Measurements from ENCODE around the gene CFAP45.

CFAP45 gene

DNA sequence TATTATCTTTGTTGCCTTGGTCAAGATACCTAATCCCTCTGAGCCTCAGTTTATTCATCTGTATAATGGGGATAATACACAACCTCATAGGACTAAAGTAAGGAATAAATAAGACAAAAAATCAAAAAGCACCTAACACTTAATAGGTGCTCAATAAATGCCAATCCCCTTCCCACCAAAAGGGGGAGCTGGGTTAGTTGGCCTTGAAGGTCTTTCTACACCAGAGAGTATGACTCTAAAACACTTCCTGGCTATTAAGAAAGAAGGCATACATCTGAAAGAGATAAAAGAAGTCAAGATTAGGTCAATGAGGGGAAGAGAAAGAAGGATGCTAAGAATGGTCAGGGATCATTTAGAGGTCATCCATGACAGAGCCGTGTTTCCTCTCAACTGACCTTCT lies 48.6 kb downstream of the CFAP45 start:
- no peak overlapping the region for H2BK15ac ChIP-seq (ENCODE audit: low read length)
- H2AK5ac ChIP-seq (ENCODE audit: low read depth, low read length), result no peak overlapping the region
- H3K9ac ChIP-seq (ENCODE audit: low read depth, low read length, poor library complexity), result no peak overlapping the region
- H3K36me3 ChIP-seq (replicated peaks in 1 of 2; ENCODE audit: control insufficient read depth in 2 of 2, insufficient read depth in 2 of 2, low read length in 2 of 2), result no peaks in the 10 kb centered on the region
- no peak overlapping the region for H3K14ac ChIP-seq (ENCODE audit: low read length)
- H3K4me2 ChIP-seq (ENCODE audit: insufficient read depth, low read length, poor library complexity, severe bottlenecking), result no peak overlapping the region
- H2BK120ac ChIP-seq (ENCODE audit: low read depth, low read length), result no peak overlapping the region
- H3K18ac ChIP-seq (ENCODE audit: low read length), result no peak overlapping the region
- no peak for DNase-seq (ENCODE audit: low spot score)
- H3K4me3 ChIP-seq (ENCODE audit: low read length in 2 of 2), result no peak overlapping the region
- H3K4ac ChIP-seq (ENCODE audit: low read length), result no peak overlapping the region
- H3K79me1 ChIP-seq (ENCODE audit: low read depth, low read length), result no peaks in the 10 kb centered on the region
- H3K23ac ChIP-seq (ENCODE audit: low read depth, low read length, poor library complexity), result no peak overlapping the region
- H3K27ac ChIP-seq (replicated peaks; ENCODE audit: low read length), result no peak overlapping the region
- peaks cover 0 to 4% of the 10 kb centered on the region in 2 donors for H3K4me1 ChIP-seq (ENCODE audit: control insufficient read depth in 2 of 2, insufficient read depth in 1 of 2, low read depth in 1 of 2, low read length in 2 of 2)
- WGBS, 2 donors (ENCODE audit: extremely low coverage in 2 of 2, insufficient read length in 2 of 2, insufficient replicate concordance in 1 of 2), result no CpG with 5 or more reads among the region's 1 CpG
- H2BK12ac ChIP-seq (ENCODE audit: low read length), result no peak overlapping the region
- H3K27me3 ChIP-seq (ENCODE audit: control insufficient read depth in 3 of 3, insufficient read depth in 3 of 3, low read depth in 1 of 3, low read length in 3 of 3), result peaks cover 7 to 49% (median 32%) of the 10 kb centered on the region in 3 experiments
- H3K9me3 ChIP-seq (replicated peaks in 1 of 2; ENCODE audit: control insufficient read depth in 2 of 2, insufficient read depth in 1 of 2, low read depth in 1 of 2, low read length in 2 of 2), result peaks cover 5% of the 10 kb centered on the region in 2 donors
- H4K91ac ChIP-seq (ENCODE audit: low read depth, low read length, poor library complexity), result no peak overlapping the region
- no peak overlapping the region for H2BK5ac ChIP-seq (ENCODE audit: low read length)
- no peak overlapping the region for H4K8ac ChIP-seq (ENCODE audit: low read depth, low read length)
- no peak overlapping the region for H2AFZ ChIP-seq (ENCODE audit: low read length)

DNA sequence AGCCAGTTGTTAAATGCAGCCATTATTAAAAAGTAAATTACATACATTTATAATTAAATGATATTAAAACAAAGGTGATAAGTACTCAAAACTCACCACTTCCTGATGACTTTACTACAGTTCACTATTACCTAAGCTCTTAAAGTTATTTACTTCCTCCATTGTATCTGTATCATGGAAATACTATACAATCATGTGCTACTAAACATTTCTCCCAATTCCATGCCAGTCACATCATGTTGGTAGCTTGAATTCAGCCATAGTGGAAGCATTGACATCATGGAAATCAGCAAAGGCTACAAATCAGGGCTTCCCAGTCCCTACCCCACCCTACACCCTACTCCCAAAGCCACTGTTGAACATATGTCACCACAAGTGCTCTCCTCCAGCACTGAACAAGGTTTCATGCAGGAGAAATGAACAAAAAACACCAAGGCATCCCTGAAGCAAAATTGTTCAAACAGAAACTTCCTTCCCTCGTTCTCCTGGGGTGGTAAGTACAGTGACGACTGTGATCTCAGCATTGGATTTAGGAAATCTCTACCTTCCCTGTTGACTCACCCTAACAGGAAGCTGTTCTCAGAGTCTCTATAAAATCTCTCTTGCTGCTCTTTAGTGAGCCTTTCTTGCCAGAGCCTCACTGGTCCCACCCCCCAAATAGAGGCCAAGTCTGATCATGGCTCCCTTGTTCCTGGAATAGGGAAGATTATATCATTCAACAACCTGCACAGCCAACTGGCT lies 50.2 kb downstream of the CFAP45 start:
- no peak overlapping the region for H3K14ac ChIP-seq (ENCODE audit: low read length)
- H3K27ac ChIP-seq (replicated peaks; ENCODE audit: low read length), result no peak overlapping the region
- no peak overlapping the region for H3K4ac ChIP-seq (ENCODE audit: low read length)
- no peak overlapping the region for H3K9ac ChIP-seq (ENCODE audit: low read depth, low read length, poor library complexity)
- no peak overlapping the region for H2AFZ ChIP-seq (ENCODE audit: low read length)
- no peak overlapping the region for H2BK15ac ChIP-seq (ENCODE audit: low read length)
- peaks cover 0 to 4% of the 10 kb centered on the region in 2 donors for H3K4me1 ChIP-seq (ENCODE audit: control insufficient read depth in 2 of 2, insufficient read depth in 1 of 2, low read depth in 1 of 2, low read length in 2 of 2)
- no peak overlapping the region for H3K4me3 ChIP-seq (ENCODE audit: low read length in 2 of 2)
- H4K8ac ChIP-seq (ENCODE audit: low read depth, low read length), result no peak overlapping the region
- no peaks in the 10 kb centered on the region for H3K36me3 ChIP-seq (replicated peaks in 1 of 2; ENCODE audit: control insufficient read depth in 2 of 2, insufficient read depth in 2 of 2, low read length in 2 of 2)
- H2BK12ac ChIP-seq (ENCODE audit: low read length), result no peak overlapping the region
- H3K79me1 ChIP-seq (ENCODE audit: low read depth, low read length), result no peaks in the 10 kb centered on the region
- WGBS, 2 donors (ENCODE audit: extremely low coverage in 2 of 2, insufficient read length in 2 of 2, insufficient replicate concordance in 1 of 2), result no CpG with 5 or more reads among the region's 2 CpGs
- H3K4me2 ChIP-seq (ENCODE audit: insufficient read depth, low read length, poor library complexity, severe bottlenecking), result no peak overlapping the region
- H3K23ac ChIP-seq (ENCODE audit: low read depth, low read length, poor library complexity), result no peak overlapping the region
- peaks cover 3 to 36% (median 16%) of the 10 kb centered on the region in 3 experiments for H3K27me3 ChIP-seq (ENCODE audit: control insufficient read depth in 3 of 3, insufficient read depth in 3 of 3, low read depth in 1 of 3, low read length in 3 of 3)
- no peak overlapping the region for H4K91ac ChIP-seq (ENCODE audit: low read depth, low read length, poor library complexity)
- H2BK120ac ChIP-seq (ENCODE audit: low read depth, low read length), result no peak overlapping the region
- no peak for DNase-seq (ENCODE audit: low spot score)
- no peak overlapping the region for H3K18ac ChIP-seq (ENCODE audit: low read length)
- no peak overlapping the region for H2AK5ac ChIP-seq (ENCODE audit: low read depth, low read length)
- no peaks in the 10 kb centered on the region for H3K9me3 ChIP-seq (replicated peaks in 1 of 2; ENCODE audit: control insufficient read depth in 2 of 2, insufficient read depth in 1 of 2, low read depth in 1 of 2, low read length in 2 of 2)
- H2BK5ac ChIP-seq (ENCODE audit: low read length), result no peak overlapping the region

DNA sequence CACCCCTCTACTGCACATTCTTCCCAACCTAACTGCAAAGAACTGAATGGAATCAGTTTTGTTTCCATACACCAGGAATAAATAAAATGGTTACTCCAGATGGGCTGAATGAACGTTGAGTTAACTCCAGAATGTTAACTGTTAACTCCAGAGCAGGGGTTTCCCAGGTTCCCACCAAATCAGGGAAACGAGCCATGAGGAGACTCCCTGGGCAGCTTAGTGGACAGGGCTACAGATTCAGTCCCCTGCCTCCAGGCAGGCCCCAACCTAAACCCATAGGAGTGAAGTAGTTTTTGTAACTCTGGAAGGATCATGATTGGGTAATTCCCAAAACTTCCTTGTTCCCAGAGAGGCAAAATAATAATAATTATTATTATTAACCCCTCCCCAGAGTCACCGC lies 51.6 kb downstream of the CFAP45 start:
- Histone ChIP-seq H3K4ac (ENCODE audit: low read length) (no peak overlapping the region), H3K27ac (replicated peaks; ENCODE audit: low read length) (no peak overlapping the region)

DNA sequence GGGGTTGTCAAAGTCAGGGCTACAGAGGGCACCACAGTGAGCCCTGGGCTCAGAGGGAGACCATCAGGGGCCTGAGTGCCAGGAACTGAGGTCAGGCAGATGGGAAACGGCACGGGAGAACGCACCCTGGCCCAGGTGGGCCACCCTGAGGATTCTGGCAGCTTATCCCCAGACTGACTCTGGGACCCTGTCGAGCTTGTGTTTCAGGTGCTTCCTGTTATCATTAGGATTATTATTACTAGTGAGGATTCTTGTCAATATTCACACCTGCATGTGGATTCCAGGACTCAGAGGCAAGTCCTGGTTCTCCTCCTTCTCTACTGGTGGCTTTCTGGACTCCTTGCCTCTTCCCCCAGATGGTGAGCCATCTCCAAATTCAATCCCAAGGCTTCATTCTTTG lies 52.7 kb downstream of the CFAP45 start:
- no peak overlapping the region for H2AFZ ChIP-seq (ENCODE audit: low read length)
- no peak overlapping the region for H2BK15ac ChIP-seq (ENCODE audit: low read length)
- no peaks in the 10 kb centered on the region for H3K4me1 ChIP-seq (ENCODE audit: control insufficient read depth in 2 of 2, insufficient read depth in 1 of 2, low read depth in 1 of 2, low read length in 2 of 2)
- H4K91ac ChIP-seq (ENCODE audit: low read depth, low read length, poor library complexity), result no peak overlapping the region
- peak overlapping the region; percentile 17 for H3K23ac ChIP-seq (ENCODE audit: low read depth, low read length, poor library complexity)
- no peak for DNase-seq (ENCODE audit: low spot score)
- H3K18ac ChIP-seq (ENCODE audit: low read length), result no peak overlapping the region
- H2BK5ac ChIP-seq (ENCODE audit: low read length), result no peak overlapping the region
- WGBS, 2 donors (ENCODE audit: extremely low coverage in 2 of 2, insufficient read length in 2 of 2, insufficient replicate concordance in 1 of 2), result no CpG with 5 or more reads among the region's 4 CpGs
- no peak overlapping the region for H3K14ac ChIP-seq (ENCODE audit: low read length)
- no peak overlapping the region for H3K4ac ChIP-seq (ENCODE audit: low read length)
- no peaks in the 10 kb centered on the region for H3K79me1 ChIP-seq (ENCODE audit: low read depth, low read length)
- no peak overlapping the region for H2AK5ac ChIP-seq (ENCODE audit: low read depth, low read length)
- H3K36me3 ChIP-seq (replicated peaks in 1 of 2; ENCODE audit: control insufficient read depth in 2 of 2, insufficient read depth in 2 of 2, low read length in 2 of 2), result no peaks in the 10 kb centered on the region
- no peak overlapping the region for H3K9ac ChIP-seq (ENCODE audit: low read depth, low read length, poor library complexity)
- H3K4me2 ChIP-seq (ENCODE audit: insufficient read depth, low read length, poor library complexity, severe bottlenecking), result no peak overlapping the region
- H3K9me3 ChIP-seq (replicated peaks in 1 of 2; ENCODE audit: control insufficient read depth in 2 of 2, insufficient read depth in 1 of 2, low read depth in 1 of 2, low read length in 2 of 2), result no peaks in the 10 kb centered on the region
- H2BK120ac ChIP-seq (ENCODE audit: low read depth, low read length), result no peak overlapping the region
- H3K27ac ChIP-seq (replicated peaks; ENCODE audit: low read length), result no peak overlapping the region
- H4K8ac ChIP-seq (ENCODE audit: low read depth, low read length), result no peak overlapping the region
- H3K4me3 ChIP-seq (ENCODE audit: low read length in 2 of 2), result no peak overlapping the region
- no peak overlapping the region for H2BK12ac ChIP-seq (ENCODE audit: low read length)
- H3K27me3 ChIP-seq (ENCODE audit: control insufficient read depth in 3 of 3, insufficient read depth in 3 of 3, low read depth in 1 of 3, low read length in 3 of 3), result peaks cover 0 to 10% (median 2%) of the 10 kb centered on the region in 3 experiments

More for the DNA sequence above, 51.6 kb downstream of the CFAP45 start:
- no CpG with 5 or more reads among the region's 3 CpGs for whole genome bisulfite sequencing, 2 donors (ENCODE audit: extremely low coverage in 2 of 2, insufficient read length in 2 of 2, insufficient replicate concordance in 1 of 2)
- Histone ChIP-seq H2AK5ac (ENCODE audit: low read depth, low read length) (no peak overlapping the region), H3K4me1 (ENCODE audit: control insufficient read depth in 2 of 2, insufficient read depth in 1 of 2, low read depth in 1 of 2, low read length in 2 of 2) (no peaks in the 10 kb centered on the region), H3K23ac (ENCODE audit: low read depth, low read length, poor library complexity) (no peak overlapping the region), H3K27me3 (ENCODE audit: control insufficient read depth in 3 of 3, insufficient read depth in 3 of 3, low read depth in 1 of 3, low read length in 3 of 3) (peaks cover 0 to 21% (median 3%) of the 10 kb centered on the region in 3 experiments), H2BK5ac (ENCODE audit: low read length) (no peak overlapping the region), H4K91ac (ENCODE audit: low read depth, low read length, poor library complexity) (no peak overlapping the region), H3K36me3 (replicated peaks in 1 of 2; ENCODE audit: control insufficient read depth in 2 of 2, insufficient read depth in 2 of 2, low read length in 2 of 2) (no peaks in the 10 kb centered on the region), H3K9me3 (replicated peaks in 1 of 2; ENCODE audit: control insufficient read depth in 2 of 2, insufficient read depth in 1 of 2, low read depth in 1 of 2, low read length in 2 of 2) (no peaks in the 10 kb centered on the region), H2BK12ac (ENCODE audit: low read length) (no peak overlapping the region), H2BK15ac (ENCODE audit: low read length) (no peak overlapping the region), H3K4me2 (ENCODE audit: insufficient read depth, low read length, poor library complexity, severe bottlenecking) (no peak overlapping the region), H2AFZ (ENCODE audit: low read length) (no peak overlapping the region), H4K8ac (ENCODE audit: low read depth, low read length) (no peak overlapping the region), H2BK120ac (ENCODE audit: low read depth, low read length) (no peak overlapping the region), H3K9ac (ENCODE audit: low read depth, low read length, poor library complexity) (no peak overlapping the region), H3K18ac (ENCODE audit: low read length) (no peak overlapping the region), H3K14ac (ENCODE audit: low read length) (peak overlapping the region; percentile 75), H3K4me3 (ENCODE audit: low read length in 2 of 2) (no peak overlapping the region), H3K79me1 (ENCODE audit: low read depth, low read length) (no peaks in the 10 kb centered on the region)
- DNase-seq (ENCODE audit: low spot score), result no peak
